Sigmoid colon (tissue), 7 donors: ENCODE results near the gene CMKLR1. TPM values are rescaled to one million over a fixed set of nuclear protein-coding genes. Genes with fewer than 3 reads are reported as not detected.

Experiments
- DNase-seq: peaks from one replicate; pipeline ENCODE4 v3.0.0-alpha.2; 2019
- H3K27ac ChIP-seq, 4 donors: fragments of 200-600 bp; sonication (generic); one replicate each; pipeline ENCODE4 v1.5.1; 2016 to 2019; ENCODE audit warnings: mild to moderate bottlenecking in 1 of 4
- H3K27me3 ChIP-seq, 3 donors: fragments of 200-600 bp; sonication (generic); one replicate each; pipeline ENCODE4 v1.5.1; 2019; ENCODE audit warnings: mild to moderate bottlenecking in 1 of 3
- H3K36me3 ChIP-seq, 4 donors: fragments of 200-600 bp; sonication (generic); one replicate each; pipeline ENCODE4 v1.5.1; 2016 to 2019
- H3K4me1 ChIP-seq, 4 donors: fragments of 200-600 bp; sonication (generic); one replicate each; pipeline ENCODE4 v1.5.1; 2017 to 2019
- H3K4me3 ChIP-seq, 4 donors: fragments of 200-600 bp; sonication (generic); one replicate each; pipeline ENCODE4 v1.5.1; 2017 to 2019; ENCODE audit warnings: mild to moderate bottlenecking in 2 of 4, moderate library complexity in 1 of 4
- H3K9me3 ChIP-seq, 4 donors: fragments of 200-600 bp in 3 of 4; sonication (generic) in 3 of 4; one replicate each; pipeline versions ENCODE4 v1.5.1 to v1.6.1; 2013 to 2019
- CTCF ChIP-seq, 4 experiments: fragments of 450-650 bp in 3 of 4; fragments of 200-600 bp in 1 of 4; IDR thresholded peaks; one replicate each; pipeline ENCODE4 v1.5.1; 2016 to 2019; ENCODE audit warnings: antibody characterized with exemption in 4 of 4, mild to moderate bottlenecking in 3 of 4, moderate library complexity in 2 of 4
- EP300 ChIP-seq, 4 donors: sonication (generic); formaldehyde crosslinking; IDR thresholded peaks; one replicate each; pipeline ENCODE4 v1.6.1; 2017; ENCODE audit warnings: antibody characterized with exemption in 4 of 4
- POLR2A ChIP-seq, 2 donors: fragments of 450-650 bp; IDR thresholded peaks; one replicate each; pipeline ENCODE4 v1.6.1; 2016; ENCODE audit warnings: antibody characterized with exemption in 2 of 2, mild to moderate bottlenecking in 2 of 2, moderate library complexity in 2 of 2
- POLR2AphosphoS5 ChIP-seq, 4 donors: sonication (generic); formaldehyde crosslinking; IDR thresholded peaks; one replicate each; pipeline ENCODE4 v1.6.1; 2017; ENCODE audit warnings: antibody characterized with exemption in 4 of 4
- WGBS, 2 donors: extraction: QIAGEN DNeasy Blood & Tissue Kit; methylation state at CpG; one replicate each; pipeline ENCODE4 v1.1.7; 2013; 5-methylcytosine and 5-hydroxymethylcytosine counted together
- intact Hi-C: fragments of 100-400 bp; cut with DNase I; formaldehyde crosslinking; loops from one replicate; pipeline ENCODE4 v1.15.1; 2023
- polyA plus RNA-seq, 3 donors: library from polyadenylated mRNA; stranded (reverse); fragments of 200-250 nt; gene quantifications; one replicate each; pipeline ENCODE4 v1.2.3, GENCODE V29; 2013
- total RNA-seq, 4 donors: library from RNA; depleted of rRNA; stranded (reverse); fragments of >200 nt; gene quantifications; one replicate each; pipeline ENCODE4 v1.1.0, GENCODE V29; 2016
- donor health status: healthy with polysubstance abuse.
- donor health status: Bipolar disorder and iron deficiency.
- donor health status: healthy.

The CMKLR1 gene
- total and polyA plus RNA-seq, 7 donors, result 3.0 to 14.8 (median 10.0) TPM

DNA sequence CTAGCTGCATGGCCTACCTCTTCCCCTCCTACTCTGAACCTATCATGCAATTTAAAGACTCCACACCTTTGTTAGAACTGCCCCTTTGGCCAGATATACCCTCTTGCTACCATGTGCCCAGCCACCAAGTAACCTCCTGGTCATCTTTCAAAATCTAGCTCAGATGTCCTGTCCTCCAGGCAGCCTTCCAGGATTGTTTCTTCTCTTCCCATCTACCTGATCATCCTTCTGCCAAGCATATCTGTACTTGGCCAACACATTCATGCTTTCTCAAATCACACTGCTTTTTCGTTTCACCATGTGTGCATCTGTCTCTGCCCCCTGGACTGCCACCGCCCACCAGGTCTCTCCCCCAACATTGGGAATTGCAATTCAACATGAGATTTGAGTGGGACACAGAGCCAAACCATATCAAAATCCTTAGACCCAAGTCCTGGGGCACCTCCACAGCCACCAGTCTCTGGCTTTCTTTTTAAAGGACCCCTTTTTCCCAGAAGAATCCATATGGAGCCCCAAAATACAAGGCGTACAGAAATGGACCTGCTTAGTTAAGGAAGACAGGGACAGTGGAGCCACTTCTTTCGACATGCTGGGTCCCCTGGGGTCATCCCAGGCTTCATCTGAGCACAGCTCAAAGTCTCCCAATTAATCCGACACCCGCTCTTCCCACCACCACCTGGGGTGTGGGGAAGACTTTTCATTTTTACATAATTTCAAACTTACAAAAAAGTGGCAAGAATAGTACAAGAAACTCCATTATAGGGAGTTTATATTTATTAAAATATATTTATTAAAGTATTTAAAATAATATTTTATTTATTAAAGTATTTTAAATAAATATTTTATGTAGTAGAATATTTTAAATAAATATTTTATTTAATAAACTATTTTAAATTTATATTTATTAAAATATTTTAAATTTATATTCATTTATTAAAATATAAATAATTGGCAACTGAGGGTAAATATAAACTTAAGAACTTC is 7.9 kb upstream of the CMKLR1 start:
- Histone ChIP-seq H3K27ac (no peak overlapping the region), H3K4me3 (no peak overlapping the region), H3K27me3 (no peaks in the 10 kb centered on the region), H3K36me3 (no peaks in the 10 kb centered on the region), H3K9me3 (no peaks in the 10 kb centered on the region), H3K4me1 (no peaks in the 10 kb centered on the region)
- no peak for DNase-seq
- intact Hi-C loops, result loop anchor here (5.0 kb wide), 1 partner anchor 100 kb away; no protein-coding TSS in a partner anchor
- 79 to 87% methylated on average over 6 of the region's 6 CpGs for WGBS, 2 donors
- TF ChIP-seq EP300 (IDR thresholded peaks at IDR 0.05) (no peak), POLR2A (IDR thresholded peaks at IDR 0.05) (no peak), POLR2AphosphoS5 (IDR thresholded peaks at IDR 0.05) (no peak), CTCF (IDR thresholded peaks at IDR 0.05) (no peak)

DNA sequence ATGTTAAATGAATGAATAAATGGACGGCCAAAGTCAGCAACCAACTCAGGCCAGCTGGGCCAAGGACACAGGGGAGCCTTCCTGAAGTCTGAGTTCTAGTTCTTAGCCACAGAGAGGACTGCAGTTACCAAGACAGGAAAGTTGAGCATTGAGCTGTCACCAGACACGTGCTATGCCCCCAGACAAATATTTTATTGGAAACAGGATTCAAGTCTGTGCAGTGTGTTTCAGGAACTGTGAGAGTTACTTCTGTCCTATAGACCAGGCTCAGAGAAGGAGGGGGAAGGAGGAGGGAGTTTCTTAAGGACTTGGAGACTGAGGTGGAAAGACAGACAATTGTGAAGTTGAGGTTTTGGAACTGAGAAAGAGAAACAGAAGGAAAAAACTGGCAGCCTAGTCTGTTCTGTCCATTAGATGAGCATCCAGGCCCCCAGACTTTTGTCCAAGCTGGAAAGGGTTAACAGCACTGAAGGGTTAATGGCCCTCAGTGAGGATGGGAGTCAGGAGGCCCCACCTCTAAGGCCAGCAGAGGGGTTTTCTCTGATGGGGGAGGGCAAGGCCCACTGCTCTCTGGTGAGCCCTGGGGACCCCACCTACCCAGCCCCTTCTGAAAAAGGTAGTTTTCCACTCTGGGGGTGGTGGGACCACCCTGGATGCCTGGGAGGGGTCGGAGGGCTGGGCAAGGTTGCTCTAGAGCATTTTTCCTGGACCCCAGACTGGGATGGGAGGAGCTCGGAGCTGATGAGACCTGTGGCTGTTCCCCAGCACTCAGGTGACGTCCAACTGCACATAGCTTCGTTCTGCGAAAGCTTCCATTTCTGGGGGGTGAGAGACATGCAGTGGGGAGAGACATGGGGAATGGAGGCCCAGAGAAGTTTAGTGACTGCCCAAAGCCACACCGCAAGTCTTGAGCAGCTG is 6.9 kb upstream of the CMKLR1 start:
- TF ChIP-seq CTCF (IDR thresholded peaks at IDR 0.05) (no peak), POLR2A (IDR thresholded peaks at IDR 0.05) (no peak), EP300 (IDR thresholded peaks at IDR 0.05) (no peak), POLR2AphosphoS5 (IDR thresholded peaks at IDR 0.05) (no peak)
- no peaks in the 10 kb centered on the region for H3K27me3 ChIP-seq
- 44 to 52% methylated on average over 8 of the region's 8 CpGs for WGBS, 2 donors

GRCh38 chr12:108342985-108343384 is 3.9 kb upstream of the CMKLR1 start:
- TF ChIP-seq POLR2AphosphoS5 (IDR thresholded peaks at IDR 0.05) (no peak), POLR2A (IDR thresholded peaks at IDR 0.05) (no peak)
- Histone ChIP-seq H3K4me1 (peaks cover 0 to 10% (median 3%) of the 10 kb centered on the region in 4 donors), H3K27ac (no peak overlapping the region), H3K36me3 (no peaks in the 10 kb centered on the region), H3K27me3 (peaks cover 0 to 12% (median 0%) of the 10 kb centered on the region in 3 donors), H3K4me3 (no peak overlapping the region), H3K9me3 (no peaks in the 10 kb centered on the region)
- WGBS, 2 donors, result 36 to 67% methylated on average over 5 of the region's 5 CpGs
- no peak for DNase-seq
- intact Hi-C loops, result no loop called here

More for the DNA sequence above, 6.9 kb upstream of the CMKLR1 start:
- H3K36me3 ChIP-seq, result no peaks in the 10 kb centered on the region
- no peaks in the 10 kb centered on the region for H3K4me1 ChIP-seq
- intact Hi-C loops, result loop anchor here (5.0 kb wide), 1 partner anchor 101 kb away; no protein-coding TSS in a partner anchor
- H3K4me3 ChIP-seq, result no peak overlapping the region
- H3K9me3 ChIP-seq, result no peaks in the 10 kb centered on the region
- no peak for DNase-seq
- H3K27ac ChIP-seq, result no peak overlapping the region

DNA sequence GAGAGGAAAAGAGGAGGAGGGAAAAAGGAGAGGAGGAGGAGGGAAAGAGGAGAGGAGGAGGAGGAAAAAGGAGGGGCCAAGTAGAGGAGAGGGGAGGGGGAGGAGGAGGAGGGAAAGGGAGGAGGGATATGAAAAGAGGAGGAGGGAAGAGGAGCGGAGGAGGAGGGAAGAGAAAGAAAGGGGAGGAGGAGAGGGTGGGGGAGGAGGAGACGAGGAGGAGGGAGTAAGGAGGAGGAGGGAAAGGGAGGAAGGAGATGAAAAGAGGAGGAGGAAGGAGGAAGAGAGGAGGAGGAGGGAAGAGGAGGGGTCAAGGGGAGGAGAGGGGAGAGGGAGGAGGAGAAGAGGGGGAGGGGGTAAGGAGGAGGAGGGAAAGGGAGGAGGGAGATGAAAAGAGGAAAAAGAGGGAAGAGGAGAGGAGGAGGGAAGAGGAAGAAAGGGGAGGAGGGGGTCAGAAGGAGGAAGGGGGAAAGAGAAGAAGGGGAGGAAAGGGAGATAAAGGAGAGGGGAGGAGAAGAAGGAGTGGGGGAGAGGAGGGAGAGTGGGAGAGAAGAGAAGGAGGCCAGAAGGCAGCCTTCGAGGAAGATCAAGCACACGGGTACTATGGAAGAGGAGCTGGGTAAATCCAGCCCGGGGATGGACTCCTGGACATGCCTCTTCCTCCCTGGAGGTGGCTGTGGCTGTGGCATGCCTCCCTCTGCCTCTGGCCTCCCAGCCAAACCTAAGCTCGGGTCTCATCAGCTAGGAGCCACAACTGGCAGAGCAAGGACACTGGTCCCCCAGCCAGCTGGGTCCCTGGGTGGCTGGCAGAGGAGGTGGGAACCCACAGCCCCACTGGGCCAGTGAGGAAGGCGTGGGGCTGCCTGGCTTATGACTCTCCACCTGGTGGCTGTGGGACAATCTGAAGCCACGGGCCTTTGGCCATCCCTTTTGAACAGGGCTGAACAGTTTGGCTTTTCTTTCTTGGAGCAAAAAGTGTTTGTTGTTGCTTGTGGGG is 3.0 kb upstream of the CMKLR1 start:
- no peak overlapping the region for H3K27ac ChIP-seq
- no peak for TF ChIP-seq POLR2A (IDR thresholded peaks at IDR 0.05)
- TF ChIP-seq POLR2AphosphoS5 (IDR thresholded peaks at IDR 0.05), result no peak
- no peak for TF ChIP-seq CTCF (IDR thresholded peaks at IDR 0.05)
- TF ChIP-seq EP300 (IDR thresholded peaks at IDR 0.05), result no peak

More for the DNA sequence above, 3.0 kb upstream of the CMKLR1 start:
- no peaks in the 10 kb centered on the region for H3K36me3 ChIP-seq
- no peak for DNase-seq
- no peak overlapping the region for H3K4me3 ChIP-seq
- intact Hi-C loops, result no loop called here
- 61 to 80% methylated on average over 8 of the region's 8 CpGs for WGBS, 2 donors
- H3K4me1 ChIP-seq, result peaks cover 0 to 10% (median 3%) of the 10 kb centered on the region in 4 donors
- peaks cover 0 to 17% (median 0%) of the 10 kb centered on the region in 3 donors for H3K27me3 ChIP-seq
- no peaks in the 10 kb centered on the region for H3K9me3 ChIP-seq
